ENCODE data around the gene PDE4B.
"Not testable (repeated sequence)": the region's sequence is repeated elsewhere in the genome, so short reads cannot be mapped to it uniquely, and the experiment has no call there.

PDE4B gene

DNA sequence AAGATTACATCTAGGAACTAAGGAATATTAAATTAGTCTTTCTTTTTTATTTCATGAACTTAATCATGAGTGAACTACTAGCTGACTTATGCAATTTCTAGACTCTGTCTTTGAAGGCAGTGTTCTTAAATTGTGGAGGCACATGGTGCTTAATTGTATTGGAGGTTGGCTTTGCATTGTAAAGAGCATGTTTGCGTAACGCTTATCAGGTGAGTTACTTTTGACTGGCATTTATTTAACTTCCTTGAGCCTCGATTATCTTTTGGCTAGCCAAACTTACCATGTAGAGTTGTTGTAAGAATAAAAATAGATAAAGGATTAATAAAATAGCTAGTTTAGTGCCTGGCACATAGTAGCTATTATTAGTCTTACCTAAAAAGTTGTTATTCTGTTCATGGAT lies 262.4 kb downstream of the PDE4B start:
- no peak for DNase-seq (ENCODE audit: low read depth in 2 of 2)

DNA sequence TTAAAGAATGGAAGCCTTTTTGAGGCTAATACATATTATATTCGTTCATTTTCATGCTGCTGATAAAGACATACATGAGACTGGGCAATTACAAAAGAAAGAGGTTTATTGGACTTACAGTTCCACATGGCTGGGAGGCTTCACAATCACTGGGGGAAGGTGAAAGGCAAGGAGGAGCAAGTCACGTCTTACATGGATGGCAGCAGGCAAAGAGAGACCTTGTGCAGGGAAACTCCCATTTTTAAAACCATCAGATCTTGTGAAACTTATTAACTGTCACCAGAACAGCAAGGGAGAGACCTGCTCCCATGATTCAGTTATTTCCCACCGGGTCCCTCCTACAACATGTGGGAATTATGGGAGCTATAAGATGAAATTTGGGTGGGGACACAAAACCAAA lies 264.8 kb downstream of the PDE4B start:
- DNase-seq (ENCODE audit: low read depth in 2 of 2): not testable (repeated sequence)

DNA sequence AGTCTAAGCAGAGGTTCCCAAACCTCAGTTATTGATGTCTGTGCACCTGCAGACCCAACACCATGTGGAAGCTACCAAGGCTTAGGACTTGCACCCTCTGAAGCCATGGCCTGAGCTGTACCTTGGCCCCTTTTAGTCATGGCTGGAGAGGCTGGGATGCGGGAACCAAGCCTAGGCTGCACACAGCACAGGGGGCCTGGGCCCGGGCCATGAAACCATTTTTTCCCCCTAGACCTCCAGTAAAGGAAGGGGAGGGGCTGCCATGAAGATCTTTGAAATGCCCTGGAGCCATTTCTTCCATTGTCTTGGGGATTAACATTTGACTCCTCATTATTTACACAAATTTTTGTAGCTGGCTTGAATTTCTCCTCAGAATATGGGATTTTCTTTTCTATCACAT lies 265.9 kb downstream of the PDE4B start:
- no peak for DNase-seq (ENCODE audit: low read depth in 2 of 2)

DNA sequence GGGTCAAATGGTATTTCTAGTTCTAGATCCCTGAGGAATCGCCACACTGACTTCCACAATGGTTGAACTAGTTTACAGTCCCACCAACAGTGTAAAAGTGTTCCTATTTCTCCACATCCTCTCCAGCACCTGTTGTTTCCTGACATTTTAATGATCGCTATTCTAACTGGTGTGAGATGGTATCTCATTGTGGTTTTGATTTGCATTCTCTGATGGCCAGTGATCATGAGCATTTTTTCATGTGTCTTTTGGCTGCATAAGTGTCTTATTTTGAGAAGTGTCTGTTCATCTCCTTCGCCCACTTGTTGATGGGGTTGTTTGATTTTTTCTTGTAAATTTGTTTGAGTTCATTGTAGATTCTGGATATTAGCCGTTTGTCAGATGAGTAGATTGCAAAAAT lies 274.5 kb downstream of the PDE4B start:
- not testable (repeated sequence) for DNase-seq (ENCODE audit: low read depth in 2 of 2)

GRCh38 chr1:66069976-66070876 lies 277.5 kb downstream of the PDE4B start:
- DNase-seq (ENCODE audit: low read depth in 2 of 2): no peak

- no peak for DNase-seq (ENCODE audit: low read depth in 2 of 2)
Measured at GRCh38 chr1:66073388-66073787, 280.7 kb downstream of the PDE4B start.

DNA sequence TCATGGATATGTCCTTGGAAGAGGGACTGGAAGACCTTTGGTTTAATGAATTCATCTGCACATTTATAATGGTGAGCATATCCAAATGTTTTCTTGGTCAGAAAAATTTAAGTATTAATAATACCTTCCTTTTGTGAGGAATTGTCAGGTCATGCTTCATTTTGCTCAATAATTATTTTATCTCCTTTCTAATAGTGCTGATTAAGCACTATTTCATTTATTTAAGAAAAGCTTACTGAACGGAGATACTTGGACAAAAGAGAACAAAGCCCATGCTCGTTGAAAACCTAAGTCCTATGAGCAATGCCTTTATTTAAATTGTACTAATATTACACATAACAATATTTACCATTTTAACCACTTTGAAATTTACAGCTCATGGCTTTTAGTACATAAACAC lies 281.5 kb downstream of the PDE4B start:
- no peak for DNase-seq (ENCODE audit: low read depth in 2 of 2)

DNA sequence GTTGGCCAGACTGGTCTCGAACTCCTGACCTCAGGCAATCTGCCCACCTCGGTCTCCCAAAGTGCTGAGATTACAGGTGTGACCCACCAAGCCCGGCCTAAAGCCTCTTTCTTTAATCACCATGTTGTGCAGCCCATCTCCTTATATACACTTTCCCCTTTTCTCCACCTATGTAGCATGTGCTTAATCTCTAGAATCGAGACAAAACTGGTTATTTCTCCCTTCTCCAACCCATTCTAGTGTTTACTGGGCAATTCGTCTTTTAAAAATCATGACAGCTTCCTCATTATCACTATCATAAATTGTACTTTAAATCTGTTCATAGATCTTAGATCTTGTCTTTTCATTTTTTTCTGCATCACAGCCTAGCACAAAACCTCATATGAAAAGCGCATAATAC lies 285.7 kb downstream of the PDE4B start:
- no peak for DNase-seq (ENCODE audit: low read depth in 2 of 2)

GRCh38 chr1:66083003-66083402 lies 290.3 kb downstream of the PDE4B start:
- DNase-seq (ENCODE audit: low read depth in 2 of 2): no peak

- no peak for DNase-seq (ENCODE audit: low read depth in 2 of 2)
Measured at GRCh38 chr1:66084442-66084841, 291.7 kb downstream of the PDE4B start.

GRCh38 chr1:66085600-66085999 lies 292.9 kb downstream of the PDE4B start:
- DNase-seq (ENCODE audit: low read depth in 2 of 2): no peak

- DNase-seq (ENCODE audit: low read depth in 2 of 2): no peak
Measured at GRCh38 chr1:66088787-66089186, 296.1 kb downstream of the PDE4B start.

DNA sequence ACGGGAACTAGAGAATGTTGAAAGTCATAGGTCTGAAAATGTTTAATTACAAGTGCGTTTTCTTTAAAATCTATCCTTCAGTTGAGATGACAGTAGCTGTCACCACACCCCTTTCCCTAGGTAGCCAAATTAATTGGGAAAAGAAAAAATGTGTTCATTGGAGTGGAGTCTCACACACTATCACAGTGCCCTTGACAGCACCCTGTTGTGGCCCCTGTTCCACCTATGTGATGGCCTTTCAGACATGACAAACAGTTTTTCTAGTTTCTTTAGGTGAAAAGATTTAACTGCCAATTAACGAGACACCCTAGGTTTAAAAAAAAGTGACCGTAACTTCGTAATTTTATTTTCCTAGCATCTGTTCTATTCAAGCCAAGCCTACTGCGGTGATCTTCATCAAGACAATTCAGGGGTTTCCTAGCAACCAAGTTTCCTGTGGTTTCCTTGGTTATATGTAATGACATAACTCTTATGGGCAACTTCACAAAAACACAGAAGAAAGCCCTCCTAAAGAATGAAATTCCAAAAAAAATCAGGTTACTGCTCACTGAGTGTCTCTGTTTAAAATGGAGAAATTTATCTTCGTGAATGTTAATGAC lies 298.3 kb downstream of the PDE4B start:
- DNase-seq (ENCODE audit: low read depth in 2 of 2): no peak

GRCh38 chr1:66095190-66095589 lies 302.5 kb downstream of the PDE4B start:
- no peak for DNase-seq (ENCODE audit: low read depth in 2 of 2)

DNA sequence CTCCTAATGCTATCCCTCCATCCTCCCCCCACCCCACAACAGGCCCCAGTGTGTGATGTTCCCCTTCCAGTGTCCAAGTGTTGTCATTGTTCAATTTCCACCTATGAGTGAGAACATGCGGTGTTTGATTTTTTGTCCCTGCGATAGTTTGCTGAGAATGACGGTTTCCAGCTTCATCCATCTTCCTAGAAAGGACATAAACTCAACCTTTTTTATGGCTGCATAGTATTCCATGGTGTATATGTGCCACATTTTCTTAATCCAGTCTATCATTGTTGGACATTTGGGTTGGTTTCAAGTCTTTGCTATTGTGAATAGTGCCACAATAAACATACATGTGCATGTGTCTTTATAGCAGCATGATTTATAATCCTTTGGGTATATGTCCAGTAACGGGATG lies 308.3 kb downstream of the PDE4B start:
- DNase-seq (ENCODE audit: low read depth in 2 of 2): not testable (repeated sequence)

DNA sequence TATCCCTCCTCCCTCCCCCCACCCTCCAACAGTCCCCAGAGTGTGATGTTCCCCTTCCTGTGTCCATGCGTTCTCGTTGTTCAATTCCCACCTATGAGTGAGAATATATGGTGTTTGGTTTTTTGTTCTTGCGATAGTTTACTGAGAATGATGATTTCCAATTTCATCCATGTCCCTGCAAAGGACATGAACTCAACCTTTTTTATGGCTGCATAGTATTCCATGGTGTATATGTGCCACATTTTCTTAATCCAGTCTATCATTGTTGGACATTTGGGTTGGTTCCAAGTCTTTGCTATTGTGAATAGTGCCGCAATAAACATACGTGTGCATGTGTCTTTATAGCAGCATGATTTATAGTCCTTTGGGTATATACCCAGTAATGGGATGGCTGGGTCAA lies 311.4 kb downstream of the PDE4B start:
- DNase-seq (ENCODE audit: low read depth in 2 of 2): not testable (repeated sequence)

GRCh38 chr1:66108624-66109023 lies 315.9 kb downstream of the PDE4B start:
- no peak for DNase-seq (ENCODE audit: low read depth in 2 of 2)

GRCh38 chr1:66112744-66113400 lies 320.2 kb downstream of the PDE4B start:
- no peak for DNase-seq (ENCODE audit: low read depth in 2 of 2)

GRCh38 chr1:66119148-66119547 lies 326.5 kb downstream of the PDE4B start:
- DNase-seq (ENCODE audit: low read depth in 2 of 2): no peak

GRCh38 chr1:66124670-66125069 lies 332.0 kb downstream of the PDE4B start:
- no peak for DNase-seq (ENCODE audit: low read depth in 2 of 2)

GRCh38 chr1:66128641-66129040 lies 335.9 kb downstream of the PDE4B start:
- not testable (repeated sequence) for DNase-seq (ENCODE audit: low read depth in 2 of 2)

DNA sequence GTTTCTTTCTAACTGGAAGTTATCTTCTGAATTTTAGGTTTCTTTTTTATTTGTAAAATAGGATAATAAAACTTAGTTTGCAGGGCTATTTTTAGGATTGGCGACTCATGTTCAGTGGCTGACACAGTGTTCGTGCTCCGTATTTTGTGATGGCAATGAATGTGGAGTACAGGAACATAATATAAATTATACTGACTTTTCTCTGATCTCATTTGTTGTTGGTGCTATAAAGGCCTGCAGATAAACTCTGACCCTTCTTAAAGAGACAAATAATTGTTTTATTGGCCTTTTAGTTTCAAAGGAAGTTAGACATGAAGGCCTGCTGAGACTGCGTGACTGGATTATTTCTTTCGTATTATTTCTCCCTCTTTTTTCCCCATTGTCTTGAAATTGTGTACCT lies 339.6 kb downstream of the PDE4B start:
- no peak for DNase-seq (ENCODE audit: low read depth in 2 of 2)

GRCh38 chr1:66134004-66134403 lies 341.3 kb downstream of the PDE4B start:
- DNase-seq (ENCODE audit: low read depth in 2 of 2): no peak

Measured in stimulated activated CD8-positive, alpha-beta memory T cell treated with anti-CD3 and anti-CD28 coated beads, Interleukin-7, amount 100 ng/mL, for 1 hour (primary cell).